CD4-positive, alpha-beta T cell treated with Interferon alpha-2 for 1 hour (primary cell): Measurements from ENCODE around the gene CALML5.

ENCODE experiments used
- DNase-seq, 2 donors: peaks; one replicate each; pipeline ENCODE4 v3.0.0-alpha.2; 2020 to 2022

The CALML5 gene

DNA sequence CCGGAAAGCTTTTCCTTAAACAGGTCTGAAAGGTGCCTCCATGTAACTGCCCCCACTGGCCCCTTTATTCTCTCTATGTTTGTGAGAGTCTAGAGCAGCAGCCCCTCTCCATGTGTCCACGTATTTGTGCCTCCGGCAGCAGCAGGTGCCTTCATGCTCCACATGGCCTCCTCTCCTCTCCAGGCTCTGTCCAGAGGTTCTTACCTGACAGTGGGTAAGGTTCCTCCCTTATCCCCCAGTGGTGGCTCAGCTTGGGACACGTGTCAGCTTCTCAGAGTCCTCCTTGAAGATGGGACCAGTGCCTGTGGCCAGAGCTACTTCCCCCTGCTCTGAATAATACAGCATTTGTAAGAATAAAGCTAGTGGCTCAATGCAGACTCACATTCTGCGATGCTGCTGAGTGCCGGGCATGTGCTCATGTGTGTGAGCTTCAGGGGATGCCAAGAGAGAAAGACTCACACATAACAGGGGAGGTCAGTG lies 33.3 kb upstream of the CALML5 start:
- DNase-seq, result no peak

DNA sequence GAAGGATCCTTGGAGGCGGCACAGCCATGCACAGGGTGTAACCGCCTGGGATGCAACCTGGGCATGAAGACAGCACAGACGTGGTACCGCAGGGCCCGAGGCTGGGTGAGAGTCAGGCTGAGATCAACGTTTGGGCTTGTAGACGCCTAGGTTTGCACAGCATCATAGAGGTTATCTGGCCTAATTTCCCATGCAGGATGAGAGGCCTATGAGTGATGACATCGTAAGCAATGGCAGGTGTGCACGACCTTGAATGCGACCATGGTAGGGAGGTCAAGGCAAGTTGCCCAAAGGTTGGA lies 32.9 kb upstream of the CALML5 start:
- no peak for DNase-seq

DNA sequence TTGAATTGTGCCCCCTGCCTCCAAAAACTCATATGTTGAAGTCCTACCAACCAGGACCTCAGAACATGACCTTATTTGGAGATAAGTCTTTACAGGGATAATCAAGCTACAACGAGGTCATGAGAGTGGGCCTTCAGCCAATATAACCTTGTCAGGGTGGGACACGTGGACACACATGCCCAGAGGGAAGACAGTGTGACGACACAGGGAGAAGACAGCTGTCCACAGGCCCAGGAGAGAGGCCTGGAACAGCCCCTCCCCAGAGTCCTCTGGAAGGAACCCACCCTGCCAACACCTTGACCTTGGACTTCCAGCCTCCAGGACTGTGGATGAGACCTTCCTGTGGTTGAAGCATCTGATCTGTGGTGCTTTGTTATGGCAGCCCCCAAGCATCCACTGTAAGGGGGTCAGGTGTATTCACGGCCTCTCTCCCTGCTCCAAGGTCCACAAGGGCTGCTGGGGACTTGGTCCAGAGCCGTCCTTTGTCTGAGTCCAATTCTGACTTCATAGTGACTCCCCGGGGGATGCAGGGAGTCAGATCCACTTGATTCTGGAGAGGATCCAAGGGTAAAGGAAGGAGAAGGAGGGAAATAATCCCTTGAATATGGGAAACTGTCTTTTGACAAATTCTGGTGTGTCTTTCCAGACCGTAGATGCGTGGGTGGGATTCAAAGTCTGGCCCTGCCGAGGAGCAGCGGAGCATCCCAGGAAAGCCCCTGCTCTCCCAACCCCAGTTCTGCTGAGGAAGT lies 32.4 kb upstream of the CALML5 start:
- DNase-seq, result no peak

DNA sequence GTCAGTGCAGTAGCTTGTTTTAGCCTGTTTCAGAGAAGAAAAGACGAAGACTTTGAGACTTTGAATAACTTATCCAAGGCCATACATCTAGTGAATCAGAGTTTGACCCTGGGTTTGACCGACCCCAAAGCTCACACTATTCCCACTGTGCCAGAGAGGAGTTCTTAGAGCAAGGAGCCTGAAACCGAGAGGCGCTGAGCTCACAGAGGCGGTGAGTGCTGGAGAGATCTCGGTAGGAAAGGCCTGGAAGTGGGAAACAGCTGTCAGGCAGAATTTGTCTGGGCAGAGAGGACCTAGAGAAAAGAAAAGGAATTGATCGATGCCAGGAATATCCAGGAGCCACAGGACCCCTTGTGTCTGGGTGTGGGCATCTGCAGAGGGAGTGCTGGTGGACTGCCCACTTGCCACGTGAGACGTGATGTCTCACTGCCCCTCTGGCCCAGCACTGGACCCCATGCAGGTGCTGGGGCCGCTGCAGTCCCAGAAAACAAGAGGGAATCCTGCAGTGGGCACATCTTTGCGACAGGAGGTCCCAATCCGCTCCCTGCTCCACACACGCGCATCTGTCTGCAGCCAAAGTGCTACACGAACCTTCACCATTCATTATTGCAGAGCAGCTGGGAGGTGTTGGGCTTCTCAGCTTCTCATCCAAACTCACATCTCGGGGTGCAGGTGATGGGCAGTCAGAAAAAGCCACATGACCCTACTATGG lies 31.6 kb upstream of the CALML5 start:
- DNase-seq, result no peak

DNA sequence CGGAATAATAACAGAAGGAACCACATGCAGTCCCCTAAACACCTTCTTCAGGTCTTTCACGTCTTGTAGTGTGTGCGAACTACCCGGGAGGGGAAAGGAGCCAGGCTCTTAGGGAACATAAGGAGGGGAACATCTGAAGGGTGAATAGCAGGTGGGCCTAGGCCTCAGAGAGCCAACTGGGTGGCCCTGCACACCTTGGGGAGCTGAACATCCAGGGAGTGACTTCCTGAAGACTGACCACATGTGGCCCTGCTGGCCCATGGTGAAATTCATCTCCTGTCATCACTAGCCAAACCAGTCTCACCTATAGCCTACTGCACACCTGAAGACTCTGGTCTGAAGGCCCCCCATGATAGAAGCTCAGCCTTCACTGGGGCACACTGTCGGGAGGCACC lies 31.0 kb upstream of the CALML5 start:
- no peak for DNase-seq

DNA sequence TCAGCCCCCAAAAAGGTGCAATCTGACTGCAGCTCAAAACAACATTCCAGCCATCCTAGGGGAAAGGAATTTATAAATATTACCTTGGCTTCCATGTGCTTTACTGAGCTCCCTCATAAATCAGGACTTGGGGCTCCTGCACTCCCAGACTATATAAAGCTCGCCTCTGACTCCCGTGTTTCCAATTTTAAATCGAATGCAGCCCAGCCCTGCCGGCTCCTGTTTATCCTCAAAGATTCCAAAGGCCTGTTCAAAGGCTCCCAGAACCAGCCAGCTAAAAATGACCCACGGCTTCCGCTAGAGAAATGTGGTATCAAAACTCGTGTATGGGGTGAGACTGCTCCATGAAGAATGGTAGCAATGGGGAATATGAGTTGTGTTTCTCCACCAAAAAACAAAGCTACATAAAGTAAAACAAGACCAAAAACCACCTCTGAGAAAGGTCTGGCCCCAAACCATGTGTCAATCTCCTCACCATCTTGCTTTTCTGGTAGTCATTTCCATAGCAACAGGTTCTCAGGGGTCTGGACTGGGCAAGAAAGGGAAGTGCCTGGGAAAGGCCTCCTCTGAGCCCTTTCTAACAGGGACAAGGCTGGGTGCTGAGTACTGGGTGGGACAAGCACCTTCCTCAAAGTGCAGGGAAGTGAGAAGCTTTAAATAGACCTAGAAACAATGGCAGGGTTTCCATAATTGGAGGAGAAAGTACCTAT lies 30.5 kb upstream of the CALML5 start:
- no peak for DNase-seq

DNA sequence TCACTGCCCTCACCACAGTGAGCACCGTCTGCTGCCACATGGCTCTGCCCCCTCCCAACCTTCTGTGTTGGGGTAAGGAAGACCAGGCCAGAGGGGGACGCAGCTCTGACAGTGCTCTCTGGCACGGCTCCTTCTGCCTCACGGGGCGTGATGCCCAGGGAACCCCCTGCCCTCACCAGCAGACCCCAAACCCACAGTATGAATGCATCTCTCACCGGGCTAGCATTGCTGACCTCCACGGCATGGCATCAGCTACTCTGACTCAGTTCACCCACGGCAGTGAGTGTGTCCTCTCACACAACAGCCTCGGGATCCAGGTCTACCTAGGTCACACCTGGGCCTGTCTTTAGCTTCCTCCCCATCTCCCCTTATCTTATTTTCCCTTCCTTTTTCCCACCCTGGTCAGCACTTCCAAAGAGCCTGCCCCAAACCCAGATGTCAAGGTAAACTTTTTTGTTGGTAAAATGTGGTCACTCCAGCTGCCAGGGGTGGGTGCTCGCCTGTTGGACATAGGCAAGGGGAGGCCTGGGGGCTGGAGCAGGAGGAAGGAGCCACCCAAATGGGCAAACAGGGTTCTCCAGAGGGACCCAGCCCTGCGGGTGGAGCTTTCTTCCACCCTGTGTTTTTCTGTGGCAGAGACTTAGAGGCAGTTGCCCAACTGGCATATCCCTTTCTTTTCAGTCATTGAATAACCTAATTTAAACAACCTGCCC lies 29.8 kb upstream of the CALML5 start:
- DNase-seq, result no peak

DNA sequence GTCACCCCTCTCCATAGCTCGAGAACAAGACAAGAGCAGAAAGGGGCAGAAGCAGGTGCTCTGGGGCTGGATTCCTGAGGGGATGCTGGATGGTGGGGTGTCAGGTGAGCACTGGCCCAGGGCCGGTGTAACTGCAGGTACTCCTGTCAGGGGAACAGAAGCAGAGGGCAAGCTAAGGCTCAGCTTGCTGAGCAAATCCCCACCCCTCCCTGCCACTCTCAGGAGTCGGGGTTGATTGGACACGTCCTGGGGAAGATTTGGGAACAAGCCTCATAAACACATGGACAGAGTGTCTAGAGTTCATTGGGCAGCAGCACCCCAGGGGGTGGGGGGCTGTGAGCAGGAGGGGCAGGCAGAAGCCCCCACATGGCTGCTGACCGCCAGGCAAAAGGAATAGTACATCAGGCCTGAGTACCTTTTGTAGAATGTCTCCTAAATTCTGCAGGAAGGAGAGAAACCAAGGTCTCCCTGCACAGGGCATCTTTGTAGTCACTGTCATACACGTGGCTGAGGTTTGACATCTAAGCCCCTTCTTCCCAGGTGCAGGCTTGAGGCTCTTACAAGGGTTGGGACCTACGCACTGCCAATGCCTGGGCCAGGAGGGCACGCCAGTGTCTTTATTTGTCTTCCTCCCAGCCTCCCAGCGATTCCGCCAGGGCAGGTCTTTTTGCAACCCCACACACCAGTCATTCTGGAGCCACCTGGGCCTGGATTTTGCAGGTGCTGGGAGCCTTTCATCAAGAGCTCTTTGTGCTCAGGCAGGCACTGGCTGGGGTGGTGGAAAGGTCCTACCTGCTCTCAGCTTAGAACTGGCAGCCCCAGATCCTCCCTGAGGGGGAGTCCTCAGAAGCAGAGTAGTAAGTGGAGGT lies 28.2 kb upstream of the CALML5 start:
- DNase-seq, result no peak

DNA sequence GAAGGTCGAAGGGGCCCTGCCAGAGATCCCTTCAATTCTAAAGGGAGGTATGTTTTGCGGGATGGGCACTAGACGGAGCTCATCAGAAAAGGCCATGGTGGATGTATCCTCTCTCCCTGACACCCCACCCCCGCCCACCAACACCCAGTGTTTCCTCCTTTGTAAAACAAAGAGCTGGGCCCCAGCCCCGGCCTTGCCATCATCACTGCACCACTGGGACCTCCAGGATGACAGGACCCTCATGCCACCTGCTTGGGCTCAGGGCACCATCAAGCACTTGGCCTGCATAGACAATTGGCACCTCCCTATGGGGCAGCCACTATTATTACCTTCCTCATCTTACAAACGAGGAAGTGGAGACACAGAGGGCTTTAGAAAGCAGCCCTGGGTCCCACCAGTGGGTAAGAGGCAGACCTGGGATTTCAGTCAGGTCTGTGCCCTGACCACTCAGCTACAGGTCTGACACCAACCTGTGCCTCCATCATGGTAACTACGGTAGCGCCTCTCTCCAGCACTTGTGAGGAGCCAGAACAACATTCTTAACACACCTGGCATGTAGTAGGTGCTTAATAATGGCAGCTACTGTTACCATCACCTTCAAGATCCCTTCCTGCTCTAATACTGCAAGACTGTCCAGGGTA lies 27.4 kb upstream of the CALML5 start:
- no peak for DNase-seq

DNA sequence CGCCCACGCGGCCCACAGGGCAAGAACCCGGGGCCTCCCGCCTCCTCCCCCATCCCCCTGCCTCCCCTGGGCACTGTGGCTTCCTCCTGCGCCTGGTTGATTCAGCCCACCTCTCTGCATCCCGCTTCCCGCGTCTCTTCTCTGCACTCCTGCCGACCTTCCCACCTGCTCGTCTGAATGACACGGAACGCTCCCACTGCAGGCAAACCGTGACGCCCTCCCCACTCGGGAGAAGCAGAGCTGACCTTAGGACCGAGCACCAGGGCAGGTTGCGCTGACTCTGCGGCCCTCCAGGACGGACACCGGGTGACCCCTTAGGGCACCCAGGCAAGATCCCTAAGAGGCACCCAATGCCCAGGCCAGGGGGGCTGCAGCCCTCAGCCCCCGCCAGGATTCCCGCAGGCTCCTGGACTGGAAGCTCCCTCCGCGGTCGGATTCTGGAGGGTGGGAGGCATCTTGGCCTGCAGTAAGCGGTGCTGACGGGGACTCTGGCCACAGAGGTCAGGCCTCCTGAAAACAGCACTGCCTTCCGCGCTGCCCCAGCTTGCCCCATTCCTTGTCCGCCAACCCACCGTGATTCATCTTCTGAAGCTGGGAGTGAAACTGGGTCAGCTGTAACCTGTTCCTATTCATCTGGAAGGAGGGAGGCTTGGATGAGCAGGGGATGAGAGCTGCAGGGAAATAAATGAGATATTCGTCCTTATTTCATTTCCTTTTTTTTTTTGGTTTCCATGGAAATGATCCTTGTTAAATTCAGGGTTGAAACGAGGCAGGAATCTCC lies 26.4 kb upstream of the CALML5 start:
- no peak for DNase-seq

DNA sequence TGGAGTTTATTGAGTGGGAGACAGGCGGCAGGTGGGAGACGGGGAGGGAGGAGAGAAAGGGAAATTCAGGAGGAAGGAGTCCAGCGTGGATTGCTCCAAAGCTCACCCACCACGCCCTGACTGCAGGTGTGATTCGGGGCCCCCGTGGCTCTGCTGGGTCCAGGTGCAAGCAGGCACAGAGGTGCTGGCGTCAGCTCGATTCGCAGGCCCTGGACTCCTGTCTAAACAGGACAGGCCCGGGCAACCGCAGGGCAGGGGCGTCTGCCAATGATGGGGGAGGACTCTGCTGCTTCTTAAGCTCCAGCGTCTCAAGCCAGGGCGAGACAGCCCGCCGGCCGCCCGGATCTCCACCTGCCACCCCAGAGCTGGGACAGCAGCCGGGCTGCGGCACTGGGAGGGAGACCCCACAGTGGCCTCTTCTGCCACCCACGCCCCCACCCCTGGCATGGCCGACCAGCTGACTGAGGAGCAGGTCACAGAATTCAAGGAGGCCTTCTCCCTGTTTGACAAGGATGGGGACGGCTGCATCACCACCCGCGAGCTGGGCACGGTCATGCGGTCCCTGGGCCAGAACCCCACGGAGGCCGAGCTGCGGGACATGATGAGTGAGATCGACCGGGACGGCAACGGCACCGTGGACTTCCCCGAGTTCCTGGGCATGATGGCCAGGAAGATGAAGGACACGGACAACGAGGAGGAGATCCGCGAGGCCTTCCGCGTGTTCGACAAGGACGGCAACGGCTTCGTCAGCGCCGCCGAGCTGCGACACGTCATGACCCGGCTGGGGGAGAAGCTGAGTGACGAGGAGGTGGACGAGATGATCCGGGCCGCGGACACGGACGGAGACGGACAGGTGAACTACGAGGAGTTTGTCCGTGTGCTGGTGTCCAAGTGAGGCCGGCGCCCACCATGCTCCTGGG lies 25.5 kb upstream of the CALML5 start, which contains the start of gene CALML3:
CALML3 (plus strand) TSS at position 321 of the 920 bp plus-strand sequence; CDS start at position 446, 125 bp downstream.
- DNase-seq, result no peak

DNA sequence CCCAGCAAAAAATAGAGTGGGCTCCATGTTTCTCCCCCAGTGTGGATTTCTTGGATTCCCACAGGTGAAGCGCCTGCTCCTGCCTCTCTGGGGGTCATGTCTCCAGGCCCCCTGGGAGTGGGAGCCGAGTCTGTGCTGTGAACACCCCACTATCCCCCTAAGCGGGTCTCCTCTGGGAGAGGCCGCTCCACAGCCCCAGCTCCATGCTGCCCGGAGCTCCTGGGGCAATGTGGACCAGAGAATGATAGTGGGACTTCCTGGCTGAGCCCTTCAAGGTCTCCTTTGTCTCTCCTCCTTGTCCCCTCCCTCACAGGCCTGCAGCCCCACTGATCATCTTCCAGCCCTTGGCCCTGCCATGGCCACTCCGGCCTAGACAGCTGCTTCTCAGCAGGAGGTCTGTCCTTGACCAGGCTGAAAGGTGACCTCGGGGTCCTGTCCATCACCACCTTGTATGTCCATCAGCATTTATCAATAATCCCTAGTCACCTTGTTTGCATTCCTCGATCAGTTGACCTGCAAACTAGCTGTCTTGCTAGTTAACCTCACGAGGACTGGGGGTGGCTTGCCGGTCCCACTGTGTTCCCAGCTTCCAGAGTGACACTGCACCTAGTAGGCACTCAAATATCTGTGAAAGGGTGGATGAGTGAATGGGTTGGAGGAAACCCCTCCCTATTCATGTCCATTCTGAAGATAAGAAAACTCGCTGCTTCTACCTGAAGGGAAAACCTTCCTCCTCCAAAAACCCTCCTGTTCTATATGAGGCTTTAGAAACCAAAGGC lies 24.6 kb upstream of the CALML5 start:
- DNase-seq, result no peak

DNA sequence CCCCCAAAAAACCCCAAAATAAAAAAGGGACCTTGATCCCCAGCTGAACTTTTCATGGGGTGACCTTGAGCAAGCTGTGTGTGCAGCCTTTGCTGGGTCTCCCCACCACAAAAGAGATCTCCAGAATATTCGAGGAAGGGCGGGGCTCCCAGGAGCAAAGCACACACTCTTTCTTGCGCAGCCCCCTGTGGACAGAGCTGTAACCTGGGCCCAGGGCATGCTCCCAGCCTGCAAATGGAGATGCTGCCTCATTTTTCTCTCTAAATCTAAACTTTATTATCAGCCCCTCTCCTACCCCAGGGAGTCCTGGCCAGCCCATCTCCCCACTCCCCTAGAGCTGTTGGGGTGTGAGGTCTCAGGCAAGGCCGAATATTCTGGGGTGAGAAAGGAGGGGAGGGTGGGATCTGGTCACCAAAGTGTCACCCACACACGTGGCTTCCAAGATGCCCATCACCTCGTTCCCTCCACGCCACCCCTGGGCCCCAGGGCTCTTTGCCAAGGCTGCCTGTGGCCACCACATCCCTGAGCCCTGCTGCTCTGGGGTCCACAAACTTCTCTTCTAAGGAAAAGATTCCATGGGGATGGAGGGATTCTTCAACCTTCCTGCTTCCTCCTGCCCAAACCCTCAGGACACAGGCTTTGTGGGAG lies 23.7 kb upstream of the CALML5 start:
- DNase-seq, result no peak

DNA sequence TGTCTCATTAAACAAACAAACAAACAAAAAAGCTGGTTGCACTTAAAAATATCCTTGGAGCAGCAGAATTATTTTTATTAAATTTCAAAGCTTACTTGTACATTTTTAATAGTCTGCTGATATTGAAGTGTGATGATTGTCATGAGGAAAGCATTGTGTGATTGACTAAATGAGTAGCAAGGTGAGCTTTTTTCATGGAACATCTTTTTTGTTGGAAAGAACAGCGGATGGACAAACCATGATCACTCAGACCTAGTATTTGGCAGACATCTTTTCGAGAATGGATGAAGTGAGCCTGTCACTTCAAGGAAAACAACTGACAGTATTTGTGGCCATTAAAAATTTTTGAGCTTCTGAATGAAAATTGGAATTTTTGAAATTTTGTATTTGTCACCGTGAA lies 19.7 kb upstream of the CALML5 start:
- DNase-seq, result no peak

DNA sequence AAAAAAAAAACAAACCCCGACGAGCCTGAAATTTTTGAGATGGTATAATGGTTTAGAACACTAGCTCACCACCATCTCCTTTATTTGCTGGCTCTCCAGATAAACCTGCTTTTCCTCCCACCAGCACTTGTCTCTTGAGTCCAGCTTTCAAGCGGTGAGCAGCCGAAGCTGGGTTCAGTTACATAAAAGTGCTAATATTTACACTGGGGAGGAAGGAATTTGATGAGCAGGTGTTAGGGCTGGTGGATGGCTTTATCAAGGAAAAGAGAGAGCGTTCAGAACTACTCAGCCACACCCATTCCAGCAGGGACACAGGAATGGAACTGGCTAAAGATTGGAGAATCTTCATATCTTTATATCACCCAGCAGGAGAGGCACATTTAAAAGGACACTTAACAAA lies 18.8 kb upstream of the CALML5 start:
- DNase-seq, result no peak

DNA sequence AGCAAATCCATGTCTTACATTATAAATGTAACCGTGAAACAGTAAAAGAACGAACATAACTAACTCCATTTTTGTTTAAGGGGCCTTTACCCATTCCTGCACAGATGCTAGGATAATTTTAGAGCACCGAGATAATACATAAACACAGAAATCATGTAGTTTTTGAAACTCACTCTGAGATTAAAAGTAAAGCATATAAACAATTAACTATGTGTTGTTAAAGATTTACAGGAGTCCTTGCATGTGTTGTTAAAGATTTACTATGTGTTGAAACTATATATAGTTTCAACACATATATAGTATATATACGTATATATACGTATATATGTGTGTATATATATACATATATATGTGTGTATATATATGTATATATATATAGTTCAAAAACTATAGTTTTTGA lies 18.2 kb upstream of the CALML5 start:
- no peak for DNase-seq

DNA sequence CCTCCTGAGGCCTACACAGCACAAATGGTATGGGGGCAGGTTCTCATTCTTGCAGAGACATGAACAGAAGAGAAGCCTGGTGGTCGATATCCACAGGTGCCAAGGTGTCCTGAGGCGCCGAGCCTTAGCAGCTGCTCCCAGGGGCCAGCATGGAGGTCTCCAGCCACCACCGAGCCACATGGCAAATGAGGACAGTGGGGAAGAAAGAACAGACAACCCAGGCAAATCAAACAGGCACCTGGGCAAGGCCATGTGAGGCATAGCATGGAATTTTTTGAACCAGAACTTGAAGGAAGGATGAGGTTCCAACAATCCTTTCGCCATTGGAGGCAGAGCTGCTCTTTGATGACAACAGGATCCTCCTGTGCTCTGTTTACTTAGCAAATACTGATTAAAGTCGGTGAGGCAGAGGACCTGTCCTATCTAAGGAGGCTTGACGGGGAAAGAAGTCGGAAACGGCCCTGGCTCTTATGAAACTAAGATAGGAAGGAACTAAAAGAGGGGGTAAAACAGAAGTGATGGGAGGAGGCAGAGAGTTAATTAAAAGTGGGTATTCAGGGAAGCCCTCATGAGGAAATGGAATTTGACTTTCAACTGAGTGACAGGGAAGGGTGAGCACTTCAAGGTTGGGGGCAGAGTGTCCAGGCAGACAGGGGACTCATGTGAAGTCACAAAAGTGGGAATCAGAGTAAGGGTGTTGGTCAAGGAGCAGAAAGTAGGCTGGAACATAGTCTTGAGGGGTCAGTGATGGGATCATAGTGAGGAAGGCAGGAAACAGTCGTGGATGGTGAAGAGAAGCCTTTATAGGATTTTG lies 16.8 kb upstream of the CALML5 start:
- DNase-seq, result no peak
